Right renal cortex interstitium (tissue), 3 donors: ENCODE data around the gene ZNF75A. TPM values are rescaled to one million over a fixed set of nuclear protein-coding genes. Genes with fewer than 3 reads are reported as not detected.

ENCODE experiments used
- DNase-seq, 3 donors: peaks; one replicate each; pipeline ENCODE4 v3.0.0-alpha.2; 2013; ENCODE audit warnings: low read depth in 3 of 3, low spot score in 2 of 3
- polyA plus RNA-seq, 3 donors: library from polyadenylated mRNA; unstranded; fragments of 120-200 nt; gene quantifications; one replicate each; pipeline ENCODE4 v1.2.1, GENCODE V29; 2013; ENCODE audit not compliant: insufficient read length in 3 of 3

The ZNF75A gene
- polyA plus RNA-seq, 3 donors, result 46.5 to 50.5 (median 48.9) TPM

DNA sequence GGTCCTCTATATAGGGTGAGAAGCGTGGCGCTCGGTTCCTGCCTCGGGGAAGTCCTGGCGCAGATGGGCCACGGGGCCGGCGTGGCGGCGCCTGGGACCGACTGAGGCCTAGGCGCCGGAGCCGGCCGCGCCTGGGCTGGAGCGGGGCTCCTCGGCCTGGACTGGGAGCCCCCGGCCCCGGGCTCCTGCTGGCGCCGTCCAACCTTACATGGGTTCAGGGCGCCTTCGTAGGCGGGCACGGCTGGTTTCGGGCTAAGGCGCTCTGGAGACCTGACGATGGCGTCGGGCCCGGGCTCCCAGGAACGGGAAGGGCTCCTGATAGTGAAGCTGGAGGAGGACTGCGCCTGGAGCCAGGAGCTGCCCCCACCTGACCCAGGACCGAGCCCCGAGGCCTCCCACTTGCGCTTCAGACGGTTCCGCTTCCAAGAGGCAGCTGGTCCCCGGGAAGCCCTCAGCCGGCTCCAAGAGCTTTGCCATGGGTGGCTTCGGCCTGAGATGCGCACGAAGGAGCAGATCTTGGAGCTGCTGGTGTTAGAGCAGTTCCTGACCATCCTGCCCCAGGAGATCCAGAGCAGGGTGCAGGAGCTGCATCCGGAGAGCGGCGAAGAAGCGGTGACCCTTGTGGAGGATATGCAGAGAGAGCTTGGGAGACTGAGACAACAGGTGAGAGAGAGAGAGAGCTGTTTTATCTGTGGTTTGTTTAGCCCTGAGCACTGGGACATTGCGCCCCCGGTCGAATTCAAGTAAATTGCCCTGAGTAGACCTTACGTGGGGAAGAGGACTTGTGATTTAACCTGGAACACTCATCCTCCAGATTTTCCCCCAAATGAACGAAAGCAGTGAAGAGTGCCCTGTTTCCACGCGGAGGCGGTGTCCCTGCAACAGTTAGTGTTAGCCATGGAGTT lies 21.5 kb upstream of the ZNF75A start:
- no peak for DNase-seq

DNA sequence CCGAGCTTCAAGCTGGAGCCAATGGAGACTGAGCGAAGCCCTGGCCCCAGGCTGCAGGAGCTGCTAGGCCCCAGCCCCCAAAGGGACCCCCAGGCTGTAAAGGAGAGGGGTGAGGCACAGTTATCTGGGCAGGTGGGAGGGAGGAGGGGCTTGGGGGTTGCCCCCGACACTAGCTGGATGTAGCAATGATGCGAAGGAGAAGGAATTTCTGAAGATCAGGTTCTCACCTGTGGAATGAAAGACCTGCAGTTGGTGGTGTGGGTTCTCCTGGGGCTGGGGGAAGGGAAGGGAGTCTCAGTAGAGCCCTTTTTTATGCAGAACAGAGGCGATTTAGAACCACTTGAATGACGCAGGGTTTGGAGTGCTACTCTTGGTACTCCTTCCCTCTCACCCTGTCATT lies 20.2 kb upstream of the ZNF75A start:
- DNase-seq, result no peak

- no peak for DNase-seq
These were observed 15.2 kb upstream of the ZNF75A start for GRCh38 chr16:3289998-3290673.

DNA sequence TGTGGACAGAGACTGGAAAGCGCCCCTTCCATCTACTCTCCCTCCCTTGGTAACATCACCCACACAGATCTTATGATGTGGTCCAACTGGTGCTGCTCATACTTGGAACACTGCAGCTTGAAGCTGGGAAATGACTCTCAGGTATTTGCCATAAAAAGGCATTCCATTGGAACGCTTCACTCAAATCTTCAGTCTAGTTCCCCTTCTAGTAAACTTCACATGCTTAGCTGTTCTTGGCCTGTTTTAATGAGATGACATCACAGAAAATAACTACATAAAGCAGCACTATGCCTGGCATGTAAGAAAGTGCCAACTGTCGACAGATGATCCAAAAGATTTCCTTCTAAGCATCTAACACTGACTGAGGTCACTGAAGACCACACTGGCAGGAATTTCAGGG lies 12.7 kb upstream of the ZNF75A start:
- no peak for DNase-seq

GRCh38 chr16:3295209-3295608 lies 10.1 kb upstream of the ZNF75A start:
- no peak for DNase-seq

DNA sequence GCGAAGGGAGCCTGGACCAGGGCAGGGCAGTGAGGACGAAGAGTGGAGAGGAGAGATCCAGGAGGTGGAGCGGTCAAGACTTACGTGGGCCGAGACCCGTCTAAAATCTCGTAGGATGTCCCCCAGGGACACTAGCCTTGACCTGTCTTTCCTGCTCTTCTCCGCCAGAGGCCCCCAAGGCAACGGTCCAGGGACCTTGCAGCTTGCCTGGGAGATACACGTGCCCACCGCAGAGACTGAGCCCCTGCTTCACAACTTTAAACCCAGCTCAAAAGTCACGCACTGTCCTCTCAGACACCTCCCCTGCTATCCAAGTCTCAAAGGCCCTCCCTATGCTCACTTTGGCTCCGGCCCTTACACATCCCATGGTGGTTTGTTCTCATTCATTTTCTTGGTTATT lies 9.5 kb upstream of the ZNF75A start:
- DNase-seq, result no peak

GRCh38 chr16:3304370-3304769 lies 927 bp upstream of the ZNF75A start:
- no peak for DNase-seq

- no peak for DNase-seq
These were observed 781 bp downstream of the ZNF75A start for GRCh38 chr16:3306078-3306477.

DNA sequence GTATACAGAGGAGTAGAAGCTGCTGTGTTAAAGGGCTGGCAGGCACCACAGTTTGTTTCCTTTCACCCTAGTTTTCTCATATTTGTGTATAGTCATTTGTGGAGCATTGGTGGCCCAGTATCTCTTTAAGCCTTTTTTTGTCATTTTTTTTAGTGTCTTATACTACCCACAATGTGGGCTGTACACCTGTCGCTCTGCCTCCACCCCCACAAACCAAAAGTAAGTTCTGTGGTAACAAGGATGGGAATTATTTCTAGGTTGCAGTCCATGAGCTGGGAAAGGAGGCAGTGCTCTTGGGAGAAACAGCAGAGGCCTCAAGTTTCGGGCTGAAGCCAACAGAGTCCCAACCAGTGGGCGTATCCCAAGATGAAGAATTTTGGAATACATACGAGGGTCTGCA lies 6.2 kb downstream of the ZNF75A start:
- DNase-seq, result no peak

GRCh38 chr16:3317315-3317999 lies 12.2 kb downstream of the ZNF75A start:
- DNase-seq, result no peak

GRCh38 chr16:3321816-3322215 lies 16.5 kb downstream of the ZNF75A start:
- no peak for DNase-seq

- DNase-seq, result no peak
These were observed 22.2 kb downstream of the ZNF75A start for GRCh38 chr16:3327514-3327913.

GRCh38 chr16:3328104-3328503 lies 22.8 kb downstream of the ZNF75A start:
- no peak for DNase-seq

GRCh38 chr16:3328643-3329042 lies 23.3 kb downstream of the ZNF75A start:
- DNase-seq, result no peak

GRCh38 chr16:3346041-3346440 lies 40.7 kb downstream of the ZNF75A start:
- no peak for DNase-seq

GRCh38 chr16:3347586-3347985 lies 42.3 kb downstream of the ZNF75A start:
- DNase-seq, result no peak

DNA sequence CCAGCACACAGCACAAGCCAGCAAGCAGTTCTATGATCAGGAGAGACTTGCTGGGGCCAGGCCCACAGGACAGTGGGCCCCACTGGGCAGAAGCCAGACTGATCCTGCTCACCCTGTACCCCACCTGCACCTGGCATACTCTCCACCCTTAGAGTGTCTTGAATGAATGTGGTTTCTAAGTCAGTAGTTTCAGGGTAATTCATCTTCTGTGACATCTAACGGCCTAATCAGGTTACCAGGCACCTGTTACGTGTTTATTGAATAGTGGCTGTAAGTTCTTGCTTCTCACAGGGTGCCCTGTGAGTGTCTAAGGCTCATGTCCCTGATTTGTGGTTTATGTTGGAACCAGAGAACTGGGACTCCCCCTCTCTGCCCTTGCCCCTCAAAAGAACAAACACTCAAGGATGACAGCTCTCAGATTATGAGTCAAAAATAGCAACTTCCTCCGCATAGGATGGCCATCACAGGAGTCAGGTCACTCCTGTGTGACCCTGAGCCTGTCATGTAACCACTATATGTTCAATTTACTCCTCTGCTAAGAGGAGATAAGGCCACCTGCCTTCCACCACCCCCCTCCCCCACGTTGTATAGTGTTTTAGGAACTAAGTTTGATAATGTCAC lies 43.4 kb downstream of the ZNF75A start:
- DNase-seq, result no peak

- no peak for DNase-seq
These were observed 43.9 kb downstream of the ZNF75A start for GRCh38 chr16:3349175-3349574.

DNA sequence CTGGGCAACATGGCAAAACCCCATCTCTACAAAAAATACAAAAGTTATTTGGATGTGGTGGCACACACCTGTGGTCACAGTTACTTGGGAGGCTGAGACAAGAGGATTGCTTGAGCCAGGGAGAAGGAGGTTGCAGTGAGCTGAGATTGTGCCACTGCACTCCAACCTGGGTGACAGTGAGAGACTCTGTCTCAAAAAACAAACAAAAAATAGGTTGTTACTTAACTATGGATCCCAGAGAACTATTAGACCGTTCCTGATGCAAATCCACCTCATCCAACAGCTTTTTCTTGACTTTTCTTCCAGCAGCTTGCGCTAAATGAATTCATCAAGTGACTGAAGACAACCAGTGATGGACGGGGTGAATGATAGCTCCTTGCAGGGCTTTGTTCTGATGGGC lies 50.3 kb downstream of the ZNF75A start, which contains the start of gene OR2C1:
Gene OR2C1, plus strand, starts transcription at position 301 of the 400 bp plus-strand sequence. Its CDS starts 52 bp downstream, at position 353.
- DNase-seq, result no peak

- DNase-seq, result no peak
These were observed 50.8 kb downstream of the ZNF75A start for GRCh38 chr16:3356118-3356517.

DNA sequence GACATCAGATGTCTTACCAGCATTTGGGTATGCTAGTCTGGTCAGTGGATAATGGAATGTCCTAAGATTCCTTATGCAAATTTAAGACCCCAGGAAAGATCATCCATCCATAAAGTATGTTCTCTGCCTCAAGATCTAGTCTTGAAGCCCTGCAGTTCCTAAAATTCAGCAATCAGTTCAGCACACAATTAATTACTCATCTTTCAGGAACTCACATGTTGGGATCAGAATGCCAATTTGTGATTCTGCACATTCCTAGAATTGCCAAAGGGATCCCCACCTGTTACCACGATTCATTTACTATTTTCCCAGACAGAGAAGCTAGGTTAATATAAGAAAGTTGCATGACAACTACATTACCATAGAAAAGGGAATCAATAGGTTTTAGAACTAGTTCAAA lies 53.6 kb downstream of the ZNF75A start:
- DNase-seq, result no peak
